ENCODE measurements around the gene BANF2. TPM values are rescaled to one million over a fixed set of nuclear protein-coding genes. Genes with fewer than 3 reads are reported as not detected.

The BANF2 gene
- total RNA-seq, 1 donor from 2014 or later: not detected

DNA sequence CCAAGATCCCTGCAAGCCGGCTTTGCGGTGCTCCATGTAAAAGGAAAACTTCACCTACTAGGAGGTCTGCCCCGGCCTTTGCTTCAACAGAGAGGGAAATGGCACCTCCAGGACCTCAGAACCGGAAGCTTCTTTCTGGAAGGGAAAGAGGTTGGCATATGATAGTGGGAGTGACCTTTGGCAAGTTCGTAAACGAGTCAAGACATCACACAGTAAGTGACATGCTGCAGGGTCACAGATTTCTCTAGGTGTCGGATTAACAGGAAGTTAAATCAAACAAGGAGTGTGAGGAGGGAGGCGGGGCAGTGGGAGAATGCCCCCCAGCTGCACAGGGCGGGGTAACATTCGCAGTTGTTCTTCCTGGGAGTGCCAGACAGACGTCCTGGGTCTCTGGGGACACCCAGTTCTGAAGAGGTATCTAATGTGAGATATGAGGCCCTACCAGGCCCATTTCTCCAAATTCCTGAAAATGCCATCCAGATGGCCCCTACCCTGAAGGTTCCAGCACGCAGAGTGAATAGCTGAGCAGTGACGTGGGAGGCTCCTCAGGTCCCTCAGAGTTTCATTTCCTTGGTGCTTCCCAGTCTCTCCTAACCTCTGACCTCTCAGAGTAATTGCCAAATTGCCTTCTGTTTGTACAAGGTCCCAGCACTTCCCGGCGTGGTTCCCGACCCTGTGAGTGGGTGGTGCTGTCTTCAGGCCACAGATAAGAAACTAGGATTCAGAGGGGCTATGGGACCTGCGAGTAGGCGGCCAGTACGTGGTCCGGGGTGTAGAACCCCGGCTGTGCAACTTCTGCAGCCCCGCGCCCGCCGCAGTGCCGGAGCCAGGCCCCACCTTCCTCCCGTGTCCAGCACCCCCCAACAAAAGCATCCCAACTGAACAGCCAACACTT, 19.6 kb upstream of the BANF2 start:
- intact Hi-C loops (cut with micrococcal nuclease): loop anchor here (5.0 kb wide), 1 partner anchor 217 kb away; no protein-coding TSS in a partner anchor
- ATAC-seq (no peak), DNase-seq (peak; percentile 64)

DNA sequence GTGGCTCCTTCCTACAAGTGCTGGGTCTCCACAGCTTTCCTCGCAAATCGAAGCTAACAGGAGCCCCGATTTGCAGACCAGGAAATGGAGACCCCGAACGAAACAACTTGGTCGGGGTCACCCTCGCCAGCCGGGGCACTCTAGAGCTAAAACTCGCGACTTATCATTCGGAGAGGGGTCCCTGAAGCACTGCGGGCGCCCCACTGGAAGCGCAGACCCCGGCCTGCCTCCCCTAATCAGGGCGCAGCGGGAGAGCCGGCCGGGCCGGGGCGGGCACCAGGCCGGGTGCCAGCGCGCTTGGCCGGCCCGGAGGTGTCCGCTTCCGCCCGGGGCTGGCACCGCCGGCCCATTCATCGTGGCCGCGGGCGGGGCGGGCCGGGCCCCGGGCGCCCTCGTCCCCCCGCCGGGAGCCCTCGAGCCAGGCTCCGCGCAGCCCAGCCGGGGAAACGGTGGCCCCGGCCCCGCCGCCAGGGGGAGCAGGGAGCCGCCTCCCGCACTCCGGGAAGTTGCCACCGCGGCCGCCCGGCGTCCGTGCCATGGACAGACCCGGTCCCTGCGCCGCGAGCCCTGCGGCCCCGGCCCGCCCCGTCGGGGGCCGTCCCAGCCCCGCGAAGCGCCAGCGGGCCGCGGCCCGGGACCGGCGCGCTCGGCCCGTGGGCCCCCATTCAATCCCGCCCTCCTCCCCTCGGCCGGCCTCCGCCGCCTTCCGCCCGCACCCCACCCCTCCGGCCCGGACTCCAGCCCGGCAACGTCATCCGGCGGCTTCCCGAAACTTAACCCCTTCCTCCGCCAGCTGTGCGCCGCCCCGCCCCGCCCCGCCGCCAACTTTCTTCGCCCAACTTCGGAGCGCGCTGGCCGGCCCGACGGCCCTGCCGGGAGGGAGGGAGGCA, 18.7 kb upstream of the BANF2 start:
- intact Hi-C loops (cut with micrococcal nuclease): loop anchor here (5.0 kb wide), 1 partner anchor 216 kb away; no protein-coding TSS in a partner anchor
- DNase-seq (peak; percentile 92), ATAC-seq (peak; percentile 44)

- ATAC-seq (no peak), DNase-seq (no peak)
- intact Hi-C loops (cut with micrococcal nuclease): loop anchor here (5.0 kb wide), 1 partner anchor 216 kb away; no protein-coding TSS in a partner anchor
These were observed 18.1 kb upstream of the BANF2 start for GRCh38 chr20:17681726-17682102.

GRCh38 chr20:17682103-17682888, 17.5 kb upstream of the BANF2 start, which contains the start of gene RRBP1:
Gene RRBP1, minus strand, starts transcription at chr20:17682242. Its CDS starts 21,735 bp downstream, at chr20:17660507.
- ATAC-seq: peak; percentile 97
- intact Hi-C loops (cut with micrococcal nuclease): loop anchor here (5.0 kb wide), 1 partner anchor 215 kb away; no protein-coding TSS in a partner anchor
- DNase-seq: peak; percentile 99

GRCh38 chr20:17682889-17683198, 16.9 kb upstream of the BANF2 start:
- intact Hi-C loops (cut with micrococcal nuclease): loop anchor here (5.0 kb wide), 1 partner anchor 214 kb away; no protein-coding TSS in a partner anchor
- ATAC-seq (no peak), DNase-seq (no peak)

DNA sequence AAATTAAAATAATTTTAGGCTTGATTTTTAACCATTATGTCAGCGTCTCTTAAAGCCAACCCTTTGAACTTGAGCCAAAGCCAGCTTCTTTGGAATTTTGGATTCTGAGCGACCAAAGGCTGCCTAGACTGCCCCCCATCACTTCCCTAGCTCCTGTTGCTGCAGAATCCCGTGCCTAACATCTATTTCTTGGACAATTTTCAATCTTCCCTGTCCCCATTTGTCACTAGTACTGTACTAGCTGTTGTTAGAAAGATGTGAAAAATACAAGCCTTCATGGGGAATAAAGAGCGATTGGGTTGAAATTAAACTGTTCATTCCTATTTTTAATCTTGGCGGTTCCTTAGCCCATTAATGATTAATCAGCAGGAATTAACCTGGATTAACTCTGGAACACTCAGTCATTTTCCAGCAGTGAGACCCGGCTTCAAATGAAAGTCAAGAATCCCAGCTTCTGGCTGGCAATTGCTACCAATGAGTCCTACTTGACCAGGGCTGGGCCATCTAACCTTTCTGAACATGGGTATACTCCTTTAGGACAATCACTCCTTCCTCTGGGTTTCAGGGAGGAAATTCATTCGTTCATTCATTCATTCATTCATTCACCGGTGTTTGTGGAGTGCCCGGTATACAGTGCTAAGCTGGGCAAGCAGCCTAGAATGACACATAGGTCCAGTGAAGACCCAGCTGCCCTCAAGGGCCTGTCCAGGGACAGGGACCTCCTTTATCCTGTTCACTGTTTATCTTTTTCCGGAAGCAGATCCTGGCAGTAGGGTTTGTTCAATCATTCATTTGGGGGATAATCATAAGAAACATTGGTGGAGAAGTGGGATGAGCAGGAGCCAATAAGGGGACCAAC, 16.3 kb upstream of the BANF2 start:
- intact Hi-C loops (cut with micrococcal nuclease): loop anchor here (5.0 kb wide), 1 partner anchor 214 kb away; no protein-coding TSS in a partner anchor
- DNase-seq: no peak
- ATAC-seq: no peak

- intact Hi-C loops (cut with micrococcal nuclease): loop anchor here (5.0 kb wide), 1 partner anchor 213 kb away; no protein-coding TSS in a partner anchor
- ATAC-seq: no peak
These were observed 15.5 kb upstream of the BANF2 start for GRCh38 chr20:17684077-17684888.

DNA sequence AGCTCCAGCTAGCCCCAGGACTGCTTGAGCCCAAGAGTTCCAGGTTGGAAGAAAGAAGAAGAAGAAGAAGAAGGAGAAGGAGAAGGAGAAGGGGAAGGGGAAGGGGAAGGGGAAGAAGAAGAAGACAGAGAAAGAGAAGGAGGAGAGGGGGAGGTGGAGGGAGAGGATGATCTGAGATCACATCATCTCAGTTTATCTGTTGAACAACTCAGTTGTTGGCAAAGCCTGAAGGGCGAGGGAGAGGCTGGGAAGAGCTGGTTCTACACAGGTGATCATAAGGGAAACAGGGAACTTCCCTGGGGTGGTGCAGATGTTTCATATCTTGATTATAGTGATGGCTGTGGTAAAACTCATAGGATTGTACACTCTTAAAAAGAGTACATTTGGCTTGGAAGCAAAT, 14.6 kb upstream of the BANF2 start:
- no peak for ATAC-seq
- DNase-seq: no peak
- intact Hi-C loops (cut with micrococcal nuclease): no loop called here

More at GRCh38 chr20:17684077-17684888, 15.5 kb upstream of the BANF2 start:
- no peak for DNase-seq

GRCh38 chr20:17687800-17688199, 12.0 kb upstream of the BANF2 start:
- DNase-seq (no peak), ATAC-seq (no peak)
- intact Hi-C loops (cut with micrococcal nuclease): no loop called here

DNA sequence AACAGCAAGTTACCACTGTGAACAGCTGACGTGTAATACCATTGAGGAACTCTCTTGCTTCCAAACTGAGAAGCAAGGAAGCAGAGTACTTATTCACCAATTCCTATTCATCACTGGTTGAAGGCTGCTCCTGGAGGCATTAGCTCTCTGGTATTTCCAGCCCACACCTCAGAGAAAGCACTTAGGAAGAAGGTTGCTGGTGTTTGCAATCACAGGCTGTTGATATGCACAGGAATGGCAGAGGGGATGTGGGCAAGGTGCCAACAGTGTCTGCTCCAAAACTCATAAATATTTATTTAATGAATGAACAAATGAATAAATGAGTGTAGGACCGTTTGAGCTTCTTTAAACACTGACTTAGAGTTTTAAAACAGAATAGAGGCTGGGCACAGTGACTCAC, 10.8 kb upstream of the BANF2 start:
- intact Hi-C loops (cut with micrococcal nuclease): no loop called here
- no peak for ATAC-seq
- DNase-seq: no peak

- intact Hi-C loops (cut with micrococcal nuclease): no loop called here
- ATAC-seq (no peak), DNase-seq (no peak)
These were observed 9.6 kb upstream of the BANF2 start for GRCh38 chr20:17690144-17690543.

DNA sequence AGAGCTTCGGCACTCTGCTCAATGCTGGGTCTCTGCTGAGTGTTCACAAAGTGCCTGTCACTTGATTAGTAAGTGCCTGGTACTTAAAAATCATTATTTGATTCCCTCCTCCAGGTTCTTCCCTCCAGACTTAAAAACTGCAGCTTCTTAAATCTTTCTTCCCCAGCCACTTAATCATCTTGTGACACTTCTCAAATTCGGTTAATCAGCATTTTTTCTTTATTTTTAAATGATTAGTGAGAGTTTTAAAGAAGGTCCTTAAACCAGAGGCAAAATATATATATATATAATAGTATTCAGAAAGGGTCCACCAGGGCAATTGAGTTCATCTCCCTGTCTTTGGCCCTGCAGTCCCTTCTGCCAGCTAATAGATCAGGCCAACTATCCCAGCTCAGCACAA, 8.0 kb upstream of the BANF2 start:
- intact Hi-C loops (cut with micrococcal nuclease): no loop called here
- DNase-seq: no peak
- ATAC-seq: no peak

DNA sequence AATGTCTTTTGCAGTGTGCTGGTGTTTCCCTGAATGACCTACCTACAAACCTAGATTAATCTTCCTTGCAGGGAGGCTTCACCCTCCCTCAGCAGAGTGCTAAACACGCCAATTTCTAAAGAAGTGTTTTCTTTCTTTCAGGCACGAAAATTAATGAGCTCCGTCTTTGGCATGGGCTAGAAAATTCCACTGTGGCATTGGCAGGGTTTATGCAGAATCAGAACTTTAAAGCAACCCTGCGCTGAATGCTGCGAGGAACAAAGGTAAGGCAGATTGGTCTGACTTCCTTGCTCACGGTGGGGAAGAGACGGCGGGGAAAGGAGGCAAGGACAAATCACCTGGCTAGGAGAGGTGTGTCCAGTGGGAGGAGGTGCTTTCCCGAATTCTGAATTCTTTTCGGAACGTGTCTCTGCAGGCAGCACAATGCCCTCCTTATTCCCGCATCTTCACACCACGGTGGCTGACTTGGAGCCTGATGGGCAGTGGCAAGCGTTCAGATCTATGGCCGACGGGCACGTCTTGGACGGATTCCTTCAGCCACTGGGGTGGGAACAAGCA, 6.2 kb upstream of the BANF2 start:
- intact Hi-C loops (cut with micrococcal nuclease): no loop called here
- DNase-seq: no peak
- no peak for ATAC-seq

DNA sequence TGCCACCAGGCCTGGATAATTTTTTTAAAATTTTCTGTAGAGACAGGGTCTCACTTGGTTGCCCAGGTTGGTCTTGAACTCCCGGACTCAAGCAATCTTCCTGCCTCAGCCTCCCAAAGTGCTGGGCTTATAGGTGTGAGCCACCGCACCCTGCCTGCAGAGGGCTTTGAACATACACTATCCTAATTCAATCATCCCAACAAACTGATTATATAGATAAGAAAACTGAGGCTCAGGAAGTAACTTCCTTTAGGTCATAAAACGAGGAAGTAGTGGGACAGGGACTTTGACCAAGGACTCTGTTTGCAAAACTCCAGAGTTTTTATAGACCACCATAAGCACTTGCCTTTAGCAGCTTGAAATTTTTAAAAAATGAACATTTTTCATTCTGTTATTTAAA, 5.0 kb upstream of the BANF2 start:
- intact Hi-C loops (cut with micrococcal nuclease): no loop called here
- DNase-seq (no peak), ATAC-seq (no peak)

DNA sequence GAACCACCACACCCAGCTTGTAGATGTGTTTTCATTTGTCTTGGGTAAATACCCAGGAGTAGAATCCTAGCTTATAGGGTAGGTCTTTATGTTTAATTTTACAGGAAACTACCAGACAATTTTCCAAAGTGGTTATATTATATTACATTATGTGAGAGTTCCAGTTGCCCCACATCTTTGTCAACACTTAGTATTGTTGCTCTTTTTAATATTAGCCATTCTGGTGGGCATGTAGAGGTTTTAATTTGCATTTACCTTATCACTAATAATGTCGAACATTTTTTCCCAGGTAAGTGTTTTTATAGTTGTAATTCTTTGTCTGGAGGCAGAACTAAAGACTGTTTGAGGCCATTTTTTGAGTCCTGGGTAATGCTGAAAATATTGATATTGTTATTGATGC, 3.5 kb upstream of the BANF2 start:
- DNase-seq (no peak), ATAC-seq (no peak)
- intact Hi-C loops (cut with micrococcal nuclease): no loop called here

DNA sequence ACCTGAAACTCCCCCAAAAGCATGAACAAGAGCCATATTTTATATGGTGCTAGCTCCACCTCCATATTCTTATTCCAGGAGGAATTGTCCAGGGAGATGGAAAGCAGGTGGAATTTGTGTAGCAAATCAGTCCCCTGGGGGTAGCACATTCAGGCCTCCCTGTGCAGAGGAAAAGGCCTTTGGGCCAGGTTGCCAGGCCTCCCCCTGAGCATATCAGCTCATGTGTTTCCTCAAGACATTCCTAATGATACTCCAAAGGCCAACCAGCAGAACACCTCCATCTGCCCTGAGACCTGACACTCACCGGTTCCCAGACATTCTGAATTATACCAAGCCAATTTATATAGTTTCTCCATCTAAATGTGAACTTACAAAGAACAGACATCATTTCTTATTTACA, 2.6 kb upstream of the BANF2 start:
- intact Hi-C loops (cut with micrococcal nuclease): no loop called here
- DNase-seq (no peak), ATAC-seq (no peak)

DNA sequence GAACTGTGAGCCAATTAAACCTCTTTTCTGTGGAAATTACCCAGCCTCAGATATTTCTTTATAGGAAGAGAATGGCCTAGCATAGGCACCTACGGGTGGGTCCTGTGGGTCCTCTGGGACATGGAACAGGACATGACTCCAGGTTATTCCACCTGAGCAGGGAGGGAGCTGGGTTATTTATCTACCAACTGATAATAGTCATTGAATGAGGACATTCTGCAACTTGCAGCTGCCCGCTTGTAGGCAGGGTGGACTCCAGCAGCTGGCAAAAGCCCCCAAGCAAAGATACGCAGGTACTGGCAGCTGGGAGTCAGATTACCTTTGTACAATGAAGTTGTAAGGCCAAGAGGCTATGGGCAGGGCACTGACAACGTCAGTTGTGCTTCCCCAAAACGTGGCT, 1.4 kb upstream of the BANF2 start:
- no peak for DNase-seq
- no peak for ATAC-seq
- intact Hi-C loops (cut with micrococcal nuclease): no loop called here
